C4-2B (cell line): ENCODE data around the gene EIF5A.

Experiments used
- H3K27ac ChIP-seq: fragments of 450-650 bp; 2 replicates; pipeline ENCODE4 v1.5.1; 2017
- CTCF ChIP-seq: fragments of 450-650 bp; conservative IDR thresholded peaks from 2 replicates; pipeline ENCODE4 v1.5.1; 2017; ENCODE audit warnings: mild to moderate bottlenecking
- ZFX ChIP-seq: fragments of 450-650 bp; IDR thresholded peaks from 2 replicates; pipeline ENCODE4 v1.6.1; 2017

The EIF5A gene

GRCh38 chr17:7306911-7307685 lies at the start of gene EIF5A:
Gene EIF5A, plus strand, starts transcription at chr17:7307628. Its CDS starts 2,008 bp downstream, at chr17:7309636.
- no peak for TF ChIP-seq CTCF
- TF ChIP-seq ZFX: no peak
- peak within 1 kb of the TSS; percentile 99 for H3K27ac ChIP-seq

GRCh38 chr17:7258731-7259554 lies 48.5 kb upstream of the EIF5A start:
- H3K27ac ChIP-seq: no peak overlapping the region
- TF ChIP-seq ZFX: no peak
- no peak for TF ChIP-seq CTCF

GRCh38 chr17:7259555-7259889 lies 47.9 kb upstream of the EIF5A start:
- no peak overlapping the region for H3K27ac ChIP-seq
- TF ChIP-seq ZFX (no peak), CTCF (no peak)

GRCh38 chr17:7260151-7260550 lies 47.3 kb upstream of the EIF5A start:
- H3K27ac ChIP-seq: peak overlapping the region; percentile 99
- no peak for TF ChIP-seq ZFX
- no peak for TF ChIP-seq CTCF

GRCh38 chr17:7260651-7261378 lies 46.6 kb upstream of the EIF5A start:
- peak overlapping the region; percentile 99 for H3K27ac ChIP-seq

GRCh38 chr17:7261379-7262191 lies 45.8 kb upstream of the EIF5A start:
- H3K27ac ChIP-seq: peak overlapping the region; percentile 99
- TF ChIP-seq ZFX (peak; percentile 84), CTCF (no peak)

More at GRCh38 chr17:7260651-7261378, 46.6 kb upstream of the EIF5A start:
- no peak for TF ChIP-seq CTCF
- no peak for TF ChIP-seq ZFX
